Neural cell (in vitro differentiated cells): ENCODE data around the gene SLC25A24. TPM values are rescaled to one million over a fixed set of nuclear protein-coding genes. Genes with fewer than 3 reads are reported as not detected.

Experiments used
- H2AFZ ChIP-seq: fragments of 200-600, 300-800 bp; sonication (generic), shearing (Covaris generic); 2 replicates; pipeline ENCODE4 v1.6.0; 2014; ENCODE audit warnings: low read depth, mild to moderate bottlenecking, antibody characterized with exemption, low read length, moderate library complexity
- H3F3A ChIP-seq: fragments of 200-600 bp; shearing (Covaris generic); 2 replicates; pipeline ENCODE4 v1.6.1; 2016; ENCODE audit warnings: mild to moderate bottlenecking, moderate library complexity, mixed read lengths, antibody characterized with exemption, low read length; ENCODE audit not compliant: insufficient read depth, poor library complexity, severe bottlenecking
- H3K27ac ChIP-seq: fragments of 200-600, 300-800 bp; sonication (generic), shearing (Covaris generic); 2 replicates; pipeline ENCODE4 v1.5.1; 2014; ENCODE audit warnings: mild to moderate bottlenecking, low read length, moderate library complexity
- H3K27me3 ChIP-seq: fragments of 300-800, 200-600 bp; sonication (generic), shearing (Covaris generic); 2 replicates; pipeline ENCODE4 v1.6.0; 2014; ENCODE audit warnings: mild to moderate bottlenecking, low read depth, low read length, moderate library complexity; ENCODE audit not compliant: insufficient read depth
- H3K36me3 ChIP-seq: fragments of 300-800, 200-600 bp; sonication (generic), shearing (Covaris generic); 2 replicates; pipeline ENCODE4 v1.5.1; 2014; ENCODE audit warnings: mild to moderate bottlenecking, antibody characterized with exemption, low read length, moderate library complexity; ENCODE audit not compliant: insufficient read depth
- H3K4me2 ChIP-seq: fragments of 300-800, 200-600 bp; sonication (generic), shearing (Covaris generic); 2 replicates; pipeline ENCODE4 v1.6.0; 2014; ENCODE audit warnings: mild to moderate bottlenecking, low read length
- H3K4me3 ChIP-seq: fragments of 300-800, 200-600 bp; sonication (generic), shearing (Covaris generic); 2 replicates; pipeline ENCODE4 v1.5.1; 2014; ENCODE audit warnings: mild to moderate bottlenecking, low read length, moderate library complexity
- H3K79me2 ChIP-seq: fragments of 200-600 bp; shearing (Covaris generic); replicated peaks from 2 replicates; pipeline ENCODE4 v1.6.0; 2014; ENCODE audit warnings: mild to moderate bottlenecking, low read length, moderate library complexity; ENCODE audit not compliant: insufficient read depth
- H3K9ac ChIP-seq: fragments of 300-800, 200-600 bp; sonication (generic), shearing (Covaris generic); 2 replicates; pipeline ENCODE4 v1.6.1; 2016; ENCODE audit warnings: mild to moderate bottlenecking, low read length, mixed read lengths
- H3K9me2 ChIP-seq: fragments of 200-600 bp; shearing (Covaris generic); 2 replicates; pipeline ENCODE4 v1.6.1; 2016; ENCODE audit warnings: mild to moderate bottlenecking, low read length, mixed read lengths; ENCODE audit not compliant: insufficient read depth
- H3K9me3 ChIP-seq: fragments of 200-600, 300-800 bp; sonication (generic), shearing (Covaris generic); 2 replicates; pipeline ENCODE4 v1.6.1; 2016; ENCODE audit warnings: mild to moderate bottlenecking, mixed run types, low read length, moderate library complexity, mixed read lengths
- H4K20me1 ChIP-seq: fragments of 200-600 bp; shearing (Covaris generic); 2 replicates; pipeline ENCODE4 v1.6.1; 2016; ENCODE audit warnings: mild to moderate bottlenecking, mixed run types; ENCODE audit not compliant: insufficient read depth
- CTCF ChIP-seq: fragments of 450-650 bp; IDR thresholded peaks from 2 replicates; pipeline ENCODE4 v1.5.1; 2014; ENCODE audit warnings: antibody characterized with exemption, mild to moderate bottlenecking, moderate library complexity; ENCODE audit not compliant: poor library complexity, severe bottlenecking
- EP300 ChIP-seq: fragments of 450-650 bp; conservative IDR thresholded peaks from 2 replicates; pipeline ENCODE4 v1.6.1; 2014; ENCODE audit warnings: antibody characterized with exemption, mild to moderate bottlenecking, moderate library complexity; ENCODE audit not compliant: poor library complexity, severe bottlenecking
- EZH2 ChIP-seq: fragments of 200-600, 300-800 bp; shearing (Covaris generic), sonication (generic); IDR thresholded peaks from 2 replicates; pipeline ENCODE4 v1.6.1; 2014; ENCODE audit warnings: antibody characterized with exemption, low read length, borderline replicate concordance, mild to moderate bottlenecking; ENCODE audit not compliant: insufficient read depth, poor library complexity, severe bottlenecking
- MXI1 ChIP-seq: fragments of 450-650 bp; conservative IDR thresholded peaks from 2 replicates; pipeline ENCODE4 v1.6.1; 2014; ENCODE audit warnings: antibody characterized with exemption, mild to moderate bottlenecking; ENCODE audit not compliant: poor library complexity, severe bottlenecking
- POLR2AphosphoS5 ChIP-seq: IDR thresholded peaks from 2 replicates; pipeline ENCODE4 v1.6.1; 2012
- RAD21 ChIP-seq: fragments of 450-650 bp; conservative IDR thresholded peaks from 2 replicates; pipeline ENCODE4 v1.6.1; 2014; ENCODE audit warnings: antibody characterized with exemption, mild to moderate bottlenecking, moderate library complexity
- REST ChIP-seq: IDR thresholded peaks from 2 replicates; pipeline ENCODE4 v1.6.1; 2012; ENCODE audit warnings: borderline replicate concordance
- SMC3 ChIP-seq: fragments of 450-650 bp; conservative IDR thresholded peaks from 2 replicates; pipeline ENCODE4 v1.6.1; 2014; ENCODE audit warnings: antibody characterized with exemption, mild to moderate bottlenecking, moderate library complexity; ENCODE audit not compliant: poor library complexity
- TAF1 ChIP-seq: IDR thresholded peaks from 2 replicates; pipeline ENCODE4 v1.6.1; 2012; ENCODE audit warnings: low read depth
- polyA plus RNA-seq: library from polyadenylated mRNA; depleted of rRNA; stranded (reverse); fragments of >200 nt; gene quantifications from 2 replicates; pipeline ENCODE4 v1.2.3, GENCODE V29; 2014

SLC25A24 gene
- polyA plus RNA-seq, 1 donor from 2014 or later, result 25.5 TPM

DNA sequence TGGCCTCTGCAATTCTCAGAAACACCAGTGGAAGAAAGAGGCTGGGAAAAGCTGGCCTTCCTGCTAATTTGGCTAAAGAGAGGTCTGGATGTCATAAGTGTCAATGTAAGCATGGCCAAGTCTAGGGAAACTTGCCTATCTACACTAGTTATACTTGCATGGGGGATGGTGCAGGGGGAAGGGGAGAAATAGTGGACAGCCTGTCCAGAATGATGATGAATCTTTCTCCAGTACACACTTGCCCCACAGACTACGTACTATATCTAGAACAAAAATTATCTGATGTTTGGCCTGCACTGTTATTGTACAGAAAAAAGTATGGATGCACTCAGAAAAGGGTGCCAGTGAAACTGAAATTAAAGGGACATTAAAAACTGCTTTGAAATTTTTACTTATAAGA is 114.5 kb downstream of the SLC25A24 start:
- H4K20me1 ChIP-seq, result no peaks in the 10 kb centered on the region
- H3K27me3 ChIP-seq, result no peaks in the 10 kb centered on the region
- H3K9me3 ChIP-seq, result no peaks in the 10 kb centered on the region
- H3K4me3 ChIP-seq, result no peak overlapping the region
- H3K4me2 ChIP-seq, result no peak overlapping the region
- H3K27ac ChIP-seq, result no peak overlapping the region
- no peaks in the 10 kb centered on the region for H3K9me2 ChIP-seq
- no peaks in the 10 kb centered on the region for H3K36me3 ChIP-seq
- H3K9ac ChIP-seq, result no peak overlapping the region
- no peaks in the 10 kb centered on the region for H3F3A ChIP-seq
- no peaks in the 10 kb centered on the region for H3K79me2 ChIP-seq
- no peak overlapping the region for H2AFZ ChIP-seq
- no peak for TF ChIP-seq SMC3
- no peak for TF ChIP-seq TAF1
- no peak for TF ChIP-seq REST
- TF ChIP-seq CTCF, result no peak
- TF ChIP-seq MXI1, result no peak
- no peak for TF ChIP-seq POLR2AphosphoS5
- no peak for TF ChIP-seq EZH2
- TF ChIP-seq RAD21, result no peak
- TF ChIP-seq EP300, result no peak

DNA sequence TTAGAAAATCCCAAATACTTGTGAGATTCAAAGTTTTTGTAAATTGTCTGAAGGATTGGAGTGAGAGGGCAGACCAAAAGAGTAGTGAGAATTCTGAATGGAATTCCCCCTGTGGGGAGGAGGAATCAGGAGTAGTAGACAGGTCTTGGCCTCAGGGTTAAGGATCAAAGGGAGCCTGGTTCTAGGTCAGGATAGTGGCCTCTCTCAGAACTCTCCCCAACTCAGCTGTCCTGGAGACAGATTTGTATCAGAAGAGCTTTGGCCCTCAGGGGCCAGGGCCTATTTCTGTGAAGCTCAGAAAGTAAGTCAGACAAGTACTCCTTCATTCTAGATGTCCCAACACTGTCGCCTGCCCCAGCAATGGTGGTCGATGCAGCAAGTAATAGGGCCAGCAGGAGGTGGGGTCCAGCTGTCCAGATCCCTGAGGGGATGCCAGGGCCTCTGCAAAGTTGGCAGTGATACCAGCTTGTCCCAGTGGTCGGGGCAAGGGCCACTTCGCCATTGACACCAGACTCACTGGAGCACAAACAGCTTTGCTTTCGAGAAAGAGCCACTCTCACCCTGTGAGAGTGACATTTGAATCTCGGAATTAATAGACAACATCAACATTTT is 115.2 kb downstream of the SLC25A24 start:
- Histone ChIP-seq H3K9ac (no peak overlapping the region), H3K9me2 (no peaks in the 10 kb centered on the region), H3K27ac (no peak overlapping the region), H3K9me3 (no peaks in the 10 kb centered on the region), H3K36me3 (no peaks in the 10 kb centered on the region), H3K79me2 (no peaks in the 10 kb centered on the region), H3K4me2 (no peak overlapping the region), H2AFZ (no peak overlapping the region), H3K4me3 (no peak overlapping the region), H4K20me1 (no peaks in the 10 kb centered on the region), H3K27me3 (no peaks in the 10 kb centered on the region), H3F3A (no peaks in the 10 kb centered on the region)
- TF ChIP-seq EP300 (no peak), POLR2AphosphoS5 (no peak), MXI1 (no peak), TAF1 (no peak), CTCF (no peak), RAD21 (no peak), EZH2 (no peak), SMC3 (no peak), REST (no peak)
